Heart left ventricle (tissue), 16 donors: Measurements from ENCODE around the gene ADIRF. TPM values are rescaled to one million over a fixed set of nuclear protein-coding genes. Genes with fewer than 3 reads are reported as not detected.

Experiments
- ATAC-seq, 4 donors: fragments of 200-7000 bp; cut with Tn5 transposase; one replicate each; pipeline ENCODE4 v1.9.1; 2020 to 2022; ENCODE audit warnings: moderate library complexity in 4 of 4, mild to moderate bottlenecking in 3 of 4, moderate number of reproducible peaks in 1 of 4
- DNase-seq, 5 donors: peaks; one replicate each; pipeline ENCODE4 v3.0.0-alpha.2; 2020
- H3K27ac ChIP-seq, 12 donors: fragments of 200-600 bp; sonication (generic) in 4 of 12; one replicate each; pipeline versions ENCODE4 v1.5.0 to v1.8.0; 2016 to 2022; ENCODE audit warnings: mild to moderate bottlenecking in 2 of 12
- H3K27me3 ChIP-seq, 9 donors: fragments of 200-600 bp; sonication (generic) in 2 of 9; one replicate each; pipeline versions ENCODE4 v1.5.1 to v1.8.0; 2016 to 2022; ENCODE audit warnings: mild to moderate bottlenecking in 3 of 9
- H3K36me3 ChIP-seq, 9 donors: fragments of 200-600 bp; sonication (generic) in 2 of 9; one replicate each; pipeline versions ENCODE4 v1.5.0 to v1.8.0; 2018 to 2022; ENCODE audit warnings: mild to moderate bottlenecking in 2 of 9
- H3K4me1 ChIP-seq, 12 donors: fragments of 200-600 bp; sonication (generic) in 4 of 12; one replicate each; pipeline versions ENCODE4 v1.5.0 to v1.8.0; 2016 to 2022; ENCODE audit warnings: mild to moderate bottlenecking in 3 of 12
- H3K4me3 ChIP-seq, 12 donors: fragments of 200-600 bp; sonication (generic) in 4 of 12; one replicate each; pipeline versions ENCODE4 v1.5.0 to v1.8.0; 2017 to 2022; ENCODE audit warnings: mild to moderate bottlenecking in 9 of 12, moderate library complexity in 4 of 12
- H3K9me3 ChIP-seq, 12 donors: fragments of 200-600 bp; sonication (generic) in 4 of 12; one replicate each; pipeline versions ENCODE4 v1.5.0 to v1.8.0; 2016 to 2022; ENCODE audit warnings: mild to moderate bottlenecking in 1 of 12
- CTCF ChIP-seq, 12 donors: fragments of 200-600 bp; sonication (generic) in 4 of 12; IDR thresholded peaks; one replicate each; pipeline versions ENCODE4 v1.5.0 to v1.8.0; 2018 to 2022; ENCODE audit warnings: antibody characterized with exemption in 12 of 12, mild to moderate bottlenecking in 5 of 12
- POLR2A ChIP-seq, 2 donors: fragments of 450-650 bp; IDR thresholded peaks; one replicate each; pipeline ENCODE4 v1.6.1; 2017; ENCODE audit warnings: antibody characterized with exemption in 2 of 2, mild to moderate bottlenecking in 2 of 2, moderate library complexity in 2 of 2
- WGBS, 4 donors: extraction: QIAGEN DNeasy Blood & Tissue Kit in 2 of 4; methylation state at CpG; one replicate each; pipeline versions ENCODE4 v1.1.5 to v1.1.7; 2013 to 2018; 5-methylcytosine and 5-hydroxymethylcytosine counted together
- intact Hi-C, 10 donors: fragments of 100-400 bp; cut with DNase I; formaldehyde crosslinking; loops; one replicate each; pipeline versions ENCODE4 v1.11.1 to v1.14.2; 2022
- long read RNA-seq, 3 donors: library from polyadenylated mRNA; unstranded; transcript quantifications; one replicate each; pipeline ENCODE4 v2.0.0, GENCODE V29; 2020 to 2021
- polyA plus RNA-seq, 2 donors: library from polyadenylated mRNA; stranded (reverse); fragments of 200-250 nt; gene quantifications; one replicate each; pipeline ENCODE4 v1.2.3, GENCODE V29; 2013
- total RNA-seq, 9 donors: library from RNA; depleted of rRNA in 2 of 9; stranded (reverse); fragments of >200 nt in 2 of 9; fragmentation: NEBNext Ultra II Directional in 3 of 9; extraction: Animal tissue kit (Norgen Biotek cat#: 25700) in 3 of 9; gene quantifications; one replicate each; pipeline versions ENCODE4 v1.1.0 to v1.2.4, GENCODE V29; 2016 to 2023
- donor health status: ischemic (EF 13 %, LVEDD 7.1; RV severe dilation, severe dysfunction).
- donor health status: healthy with polysubstance abuse.
- donor health status: DM: no; HTN: yes; CAD: no.
- donor health status: DM: no; HTN: no; CAD: no.
- donor health status: ischemic (EF 25% LVEDD 6.9; RV normal size, moderate dysfunction).
- donor health status: ischemic (EF 25% LVEDD 5.7; RV mildly dilated, moderate dysfunction).
- donor health status: healthy.
- donor health status: DM: yes; HTN: yes; CAD: no.
- donor health status: ischemic (EF 35%, LVEDD 5.7; RV mildly dilated, moderate dysfunction).
- donor health status: nonischemic (EF 11% LVEDD 7.7; RV severe dilation, severe dysfunction).
- donor health status: DM: yes; HTN: yes; CAD: no.
- donor health status: PGD.
- donor health status: ischemic (EF 29% LVEDD 5.4; RV normal size, mild dysfunction).
- donor health status: nonischemic (EF 23%, LVEDD 6.1; RV moderate dilation, normal function).

Gene ADIRF
- total RNA-seq = 100 to 1,000 TPM in 1 of 9 donors, 10 to 100 TPM in 8; 21.2 to 189 (median 37.9) TPM
- 100 to 1,000 TPM in 1 of 2 donors, 10 to 100 TPM in 1; 86.1 to 123 TPM for polyA plus RNA-seq
- long read RNA-seq, donor 1, transcript ADIRF-201 (3 exons, 917 nt) = major isoform, 24 of 31 reads
- long read RNA-seq, donor 1, partial matches to known transcripts = 0 of 31 reads
- long read RNA-seq, donor 1, other reads (novel, unspliced or antisense) = 7 of 31 reads
- long read RNA-seq, donor 2, transcript ADIRF-201 (3 exons, 917 nt) = major isoform, 21 of 22 reads
- long read RNA-seq, donor 2, partial matches to known transcripts = 0 of 22 reads
- long read RNA-seq, donor 2, other reads (novel, unspliced or antisense) = 1 of 22 reads
- long read RNA-seq, donor 3, transcript ADIRF-201 (3 exons, 917 nt) = major isoform, 15 of 18 reads
- long read RNA-seq, donor 3, partial matches to known transcripts = 0 of 18 reads
- long read RNA-seq, donor 3, other reads (novel, unspliced or antisense) = 3 of 18 reads

GRCh38 chr10:86968271-86968993, at the start of gene ADIRF:
Gene ADIRF (plus strand): TSS chr10:86968482. CDS start chr10:86968545, 63 bp downstream.
- peak; percentile 67 to 82 (median 72) for DNase-seq
- WGBS, 4 donors = 12 to 28% (median 18%) methylated on average over 32 to 59 of the region's 59 CpGs

GRCh38 chr10:86922553-86922961, 45.7 kb upstream of the ADIRF start:
- Histone ChIP-seq H3K36me3 (peaks cover 0 to 94% (median 29%) of the 10 kb centered on the region in 9 donors), H3K4me3 (no peak overlapping the region), H3K27me3 (no peaks in the 10 kb centered on the region), H3K27ac (peak overlapping the region in 1 of 12 donors; percentile 19), H3K9me3 (no peaks in the 10 kb centered on the region), H3K4me1 (peaks cover 0 to 9% (median 2%) of the 10 kb centered on the region in 12 donors)
- intact Hi-C loops = no loop called here
- WGBS, 4 donors = 82 to 92% (median 86%) methylated on average over 9 of the region's 9 CpGs
- DNase-seq = no peak
- TF ChIP-seq POLR2A (IDR thresholded peaks at IDR 0.05) = no peak
- no peak for TF ChIP-seq CTCF (IDR thresholded peaks at IDR 0.05)
- ATAC-seq = peak in 3 of 4 donors; percentile 13 to 29 (median 28)

More at GRCh38 chr10:86968271-86968993, at the start of gene ADIRF:
- TF ChIP-seq CTCF (IDR thresholded peaks at IDR 0.05) (no peak), POLR2A (IDR thresholded peaks at IDR 0.05) (peak in 1 of 2 donors; percentile 64)
- Histone ChIP-seq H3K27ac (peak within 1 kb of the TSS; percentile 77 to 98 (median 92)), H3K4me1 (peaks cover 7 to 73% (median 47%) of the 10 kb centered on the region in 12 donors), H3K4me3 (peak within 1 kb of the TSS; percentile 54 to 84 (median 65)), H3K27me3 (peaks cover 0 to 11% (median 0%) of the 10 kb centered on the region in 9 donors), H3K36me3 (no peaks in the 10 kb centered on the region), H3K9me3 (no peaks in the 10 kb centered on the region)
- intact Hi-C loops = no loop called here
- ATAC-seq = peak in 3 of 4 donors; percentile 14 to 21 (median 20)

GRCh38 chr10:86929468-86930380, 38.6 kb upstream of the ADIRF start:
- Histone ChIP-seq H3K36me3 (peaks cover 0 to 93% (median 34%) of the 10 kb centered on the region in 9 donors), H3K4me1 (peaks cover 0 to 10% (median 0%) of the 10 kb centered on the region in 12 donors), H3K4me3 (no peak overlapping the region), H3K27ac (peak overlapping the region in 1 of 12 donors; percentile 45), H3K9me3 (no peaks in the 10 kb centered on the region), H3K27me3 (no peaks in the 10 kb centered on the region)
- TF ChIP-seq POLR2A (IDR thresholded peaks at IDR 0.05) = no peak
- no peak for TF ChIP-seq CTCF (IDR thresholded peaks at IDR 0.05)
- intact Hi-C loops = no loop called here
- ATAC-seq (peak in 1 of 4 donors; percentile 48), DNase-seq (no peak)
- WGBS, 4 donors = 80 to 85% (median 82%) methylated on average over 15 of the region's 15 CpGs
